WTC11 (cell line): ENCODE measurements around the gene SNCA.

ENCODE experiments used
- ESRRA ChIP-seq: sonication (generic); formaldehyde crosslinking; IDR thresholded peaks from 2 replicates; pipeline ENCODE4 v1.8.1; 2022; ENCODE audit warnings: mild to moderate bottlenecking, missing genetic modification reagents, borderline replicate concordance
- FOXJ3 ChIP-seq: sonication (generic); formaldehyde crosslinking; IDR thresholded peaks from 2 replicates; pipeline ENCODE4 v1.9.0; 2021; ENCODE audit warnings: missing genetic modification reagents, mild to moderate bottlenecking, borderline replicate concordance
- TEAD1 ChIP-seq: sonication (generic); formaldehyde crosslinking; IDR thresholded peaks from 2 replicates; pipeline ENCODE4 v1.8.0; 2022; ENCODE audit warnings: mild to moderate bottlenecking, missing genetic modification reagents
- TF ChIP-seq, protein P1 (sequence below): fragments of 200-600 bp; IDR thresholded peaks from 2 replicates; pipeline ENCODE4 v1.8.0; 2022; ENCODE audit warnings: antibody characterized with exemption
- TF ChIP-seq, protein P2 (sequence below): sonication (generic); formaldehyde crosslinking; IDR thresholded peaks from 2 replicates; pipeline ENCODE4 v1.8.1; 2022; ENCODE audit warnings: low read depth, missing genetic modification reagents, borderline replicate concordance
- TF ChIP-seq, protein P3 (sequence below): sonication (generic); formaldehyde crosslinking; conservative IDR thresholded peaks from 2 replicates; pipeline ENCODE4 v1.8.1; 2022; ENCODE audit warnings: mild to moderate bottlenecking, missing genetic modification reagents

DNA sequence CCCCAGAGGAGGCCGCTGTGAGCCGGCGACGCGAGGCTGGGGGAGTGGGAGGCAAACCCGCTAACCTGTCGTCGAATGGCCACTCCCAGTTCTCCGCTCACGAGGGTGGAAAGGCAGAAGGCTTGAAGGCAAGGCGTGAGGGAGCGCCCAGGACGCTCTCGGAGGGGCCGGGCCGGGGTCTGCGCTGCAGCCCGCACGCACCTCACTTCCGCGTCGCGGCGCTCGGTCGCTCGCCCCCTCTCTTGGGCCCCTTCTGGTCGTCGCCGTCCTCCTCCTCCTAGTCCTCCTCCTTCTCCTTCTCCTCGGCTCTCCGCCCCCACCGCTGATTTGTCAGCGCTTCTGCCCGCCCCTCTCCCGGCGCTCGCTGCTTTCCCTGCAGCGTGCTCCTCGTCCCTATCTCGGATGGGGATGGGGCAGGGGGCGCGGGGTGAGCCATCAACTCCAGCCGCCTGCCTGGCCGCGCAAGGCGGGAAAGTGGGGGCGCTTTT lies at the start of gene SNCA:
- TF ChIP-seq, protein P1, sequence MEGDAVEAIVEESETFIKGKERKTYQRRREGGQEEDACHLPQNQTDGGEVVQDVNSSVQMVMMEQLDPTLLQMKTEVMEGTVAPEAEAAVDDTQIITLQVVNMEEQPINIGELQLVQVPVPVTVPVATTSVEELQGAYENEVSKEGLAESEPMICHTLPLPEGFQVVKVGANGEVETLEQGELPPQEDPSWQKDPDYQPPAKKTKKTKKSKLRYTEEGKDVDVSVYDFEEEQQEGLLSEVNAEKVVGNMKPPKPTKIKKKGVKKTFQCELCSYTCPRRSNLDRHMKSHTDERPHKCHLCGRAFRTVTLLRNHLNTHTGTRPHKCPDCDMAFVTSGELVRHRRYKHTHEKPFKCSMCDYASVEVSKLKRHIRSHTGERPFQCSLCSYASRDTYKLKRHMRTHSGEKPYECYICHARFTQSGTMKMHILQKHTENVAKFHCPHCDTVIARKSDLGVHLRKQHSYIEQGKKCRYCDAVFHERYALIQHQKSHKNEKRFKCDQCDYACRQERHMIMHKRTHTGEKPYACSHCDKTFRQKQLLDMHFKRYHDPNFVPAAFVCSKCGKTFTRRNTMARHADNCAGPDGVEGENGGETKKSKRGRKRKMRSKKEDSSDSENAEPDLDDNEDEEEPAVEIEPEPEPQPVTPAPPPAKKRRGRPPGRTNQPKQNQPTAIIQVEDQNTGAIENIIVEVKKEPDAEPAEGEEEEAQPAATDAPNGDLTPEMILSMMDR, result no peak
- TF ChIP-seq FOXJ3 (CRISPR knock-in tag) (no peak), ESRRA (CRISPR knock-in tag) (peak; percentile 78; the same call in 1 of the 2 replicates), TEAD1 (no peak)
- TF ChIP-seq, protein P2, sequence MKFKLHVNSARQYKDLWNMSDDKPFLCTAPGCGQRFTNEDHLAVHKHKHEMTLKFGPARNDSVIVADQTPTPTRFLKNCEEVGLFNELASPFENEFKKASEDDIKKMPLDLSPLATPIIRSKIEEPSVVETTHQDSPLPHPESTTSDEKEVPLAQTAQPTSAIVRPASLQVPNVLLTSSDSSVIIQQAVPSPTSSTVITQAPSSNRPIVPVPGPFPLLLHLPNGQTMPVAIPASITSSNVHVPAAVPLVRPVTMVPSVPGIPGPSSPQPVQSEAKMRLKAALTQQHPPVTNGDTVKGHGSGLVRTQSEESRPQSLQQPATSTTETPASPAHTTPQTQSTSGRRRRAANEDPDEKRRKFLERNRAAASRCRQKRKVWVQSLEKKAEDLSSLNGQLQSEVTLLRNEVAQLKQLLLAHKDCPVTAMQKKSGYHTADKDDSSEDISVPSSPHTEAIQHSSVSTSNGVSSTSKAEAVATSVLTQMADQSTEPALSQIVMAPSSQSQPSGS, result no peak
- TF ChIP-seq, protein P3, sequence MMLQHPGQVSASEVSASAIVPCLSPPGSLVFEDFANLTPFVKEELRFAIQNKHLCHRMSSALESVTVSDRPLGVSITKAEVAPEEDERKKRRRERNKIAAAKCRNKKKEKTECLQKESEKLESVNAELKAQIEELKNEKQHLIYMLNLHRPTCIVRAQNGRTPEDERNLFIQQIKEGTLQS, result no peak
